ENCODE measurements around the gene OR9A4. TPM values are rescaled to one million over a fixed set of nuclear protein-coding genes. Genes with fewer than 3 reads are reported as not detected.

Gene OR9A4
- total and polyA plus RNA-seq, 9 donors: 0.12 to 0.43 (median 0.31) TPM; not detected in 5

DNA sequence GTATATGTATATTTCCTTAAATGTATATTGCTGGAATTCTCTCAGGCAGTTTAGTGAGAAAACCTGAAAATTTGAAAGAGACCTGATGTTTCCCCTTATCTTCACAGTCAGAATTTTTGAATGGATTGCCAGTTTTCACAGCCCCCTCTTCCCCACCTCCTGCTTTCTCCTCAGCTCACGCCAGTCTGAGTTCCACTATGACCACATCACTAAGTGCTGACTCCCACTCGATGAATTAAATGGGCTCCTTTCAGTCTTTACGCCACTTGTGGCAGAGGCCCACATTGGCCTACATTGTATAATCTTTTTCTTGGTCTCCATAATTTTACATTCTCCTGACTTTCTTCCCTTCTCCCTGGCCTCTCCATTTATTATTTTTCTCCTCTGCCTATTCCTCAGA is 33.7 kb downstream of the OR9A4 start:
- H3K4me1 ChIP-seq (ENCODE audit: insufficient read depth): no peaks in the 10 kb centered on the region
- H3K4me3 ChIP-seq: no peak overlapping the region
- WGBS, 3 donors: 67 to 76% (median 72%) methylated on average over 3 of the region's 3 CpGs
- intact Hi-C loops (cut with DNase I): no loop called here
- no peak for TF ChIP-seq POLR2A (IDR thresholded peaks at IDR 0.05)
- TF ChIP-seq EP300 (IDR thresholded peaks at IDR 0.05): no peak
- no peak for TF ChIP-seq CTCF (IDR thresholded peaks at IDR 0.05)
- no peak for DNase-seq
- peaks cover 0 to 3% of the 10 kb centered on the region in 2 donors for H3K9me3 ChIP-seq
- no peaks in the 10 kb centered on the region for H3K27me3 ChIP-seq
- H3K36me3 ChIP-seq: no peaks in the 10 kb centered on the region
- no peak overlapping the region for H3K27ac ChIP-seq

- H3K4me3 ChIP-seq: no peak overlapping the region
- no peaks in the 10 kb centered on the region for H3K4me1 ChIP-seq (ENCODE audit: insufficient read depth)
- no peak for DNase-seq
- H3K27ac ChIP-seq: no peak overlapping the region
- intact Hi-C loops (cut with DNase I): no loop called here
- H3K36me3 ChIP-seq: no peaks in the 10 kb centered on the region
- 76 to 93% (median 82%) methylated on average over 1 of the region's 1 CpG for WGBS, 3 donors
- H3K27me3 ChIP-seq: no peaks in the 10 kb centered on the region
- TF ChIP-seq POLR2A (IDR thresholded peaks at IDR 0.05): no peak
- TF ChIP-seq EP300 (IDR thresholded peaks at IDR 0.05): no peak
- no peak for TF ChIP-seq CTCF (IDR thresholded peaks at IDR 0.05)
- peaks cover 0 to 3% of the 10 kb centered on the region in 2 donors for H3K9me3 ChIP-seq
Observed at GRCh38 chr7:141950806-141951205, 34.6 kb downstream of the OR9A4 start.

GRCh38 chr7:141952461-141952860 is 36.3 kb downstream of the OR9A4 start:
- intact Hi-C loops (cut with DNase I): no loop called here
- Histone ChIP-seq H3K4me1 (ENCODE audit: insufficient read depth) (no peaks in the 10 kb centered on the region), H3K9me3 (peaks cover 0 to 3% of the 10 kb centered on the region in 2 donors), H3K4me3 (no peak overlapping the region), H3K36me3 (no peaks in the 10 kb centered on the region), H3K27ac (no peak overlapping the region), H3K27me3 (no peaks in the 10 kb centered on the region)
- DNase-seq: no peak
- WGBS, 3 donors: 83 to 88% (median 85%) methylated on average over 1 of the region's 1 CpG
- TF ChIP-seq CTCF (IDR thresholded peaks at IDR 0.05) (no peak), POLR2A (IDR thresholded peaks at IDR 0.05) (no peak), EP300 (IDR thresholded peaks at IDR 0.05) (no peak)

- no peaks in the 10 kb centered on the region for H3K4me1 ChIP-seq (ENCODE audit: insufficient read depth)
- TF ChIP-seq CTCF (IDR thresholded peaks at IDR 0.05) (no peak), POLR2A (IDR thresholded peaks at IDR 0.05) (no peak), EP300 (IDR thresholded peaks at IDR 0.05) (no peak)
- H3K27me3 ChIP-seq: no peaks in the 10 kb centered on the region
- WGBS, 3 donors: 71 to 96% (median 82%) methylated on average over 1 of the region's 1 CpG
- H3K36me3 ChIP-seq: no peaks in the 10 kb centered on the region
- intact Hi-C loops (cut with DNase I): no loop called here
- no peak overlapping the region for H3K27ac ChIP-seq
- H3K9me3 ChIP-seq: peaks cover 0 to 3% of the 10 kb centered on the region in 2 donors
- no peak for DNase-seq
- no peak overlapping the region for H3K4me3 ChIP-seq
Observed at GRCh38 chr7:141954334-141954733, 38.1 kb downstream of the OR9A4 start.

Measured in ovary (tissue), 9 donors.